ENCODE data around the gene RETN. TPM values are rescaled to one million over a fixed set of nuclear protein-coding genes. Genes with fewer than 3 reads are reported as not detected.

Gene RETN
- polyA plus RNA-seq, 3 donors, result 42.1 to 119 (median 60.0) TPM

DNA sequence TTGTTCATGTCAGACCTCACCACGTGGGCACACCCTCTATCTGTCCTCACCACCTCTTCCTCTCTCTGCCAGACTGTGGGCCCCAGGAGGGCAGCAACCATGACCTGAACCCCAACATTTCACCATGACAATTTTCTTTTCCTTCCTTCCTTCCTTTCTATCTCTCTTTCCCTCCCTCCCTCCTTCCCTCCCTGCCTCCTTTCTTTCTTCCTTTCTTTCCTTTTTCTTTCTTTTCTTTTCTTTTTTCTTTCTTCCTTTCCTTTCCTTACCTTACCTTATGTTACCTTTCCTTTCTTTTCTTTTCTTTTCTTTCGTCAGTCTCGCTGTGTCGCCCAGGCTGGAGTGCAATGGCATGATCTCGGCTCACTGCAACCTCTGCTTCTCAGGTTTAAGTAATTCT lies 41.8 kb downstream of the RETN start:
- peaks cover 0 to 3% of the 10 kb centered on the region in 2 donors for H3K36me3 Mint-ChIP-seq
- peaks cover 0 to 4% (median 4%) of the 10 kb centered on the region in 3 donors for H3K27me3 Mint-ChIP-seq (ENCODE audit: low read depth in 3 of 3)
- no peaks in the 10 kb centered on the region for H4K20me1 ChIP-seq (ENCODE audit: insufficient read depth, low read length)
- no peaks in the 10 kb centered on the region for H3K79me2 ChIP-seq (ENCODE audit: insufficient read depth, low read length)
- H2AFZ ChIP-seq (ENCODE audit: insufficient read depth, low read depth, low read length, poor library complexity, severe bottlenecking), result peak overlapping the region; percentile 46
- WGBS (ENCODE audit: insufficient coverage), result 50% methylated on average over 2 of the region's 5 CpGs
- H3K4me1 ChIP-seq (ENCODE audit: control insufficient read depth in 1 of 2, insufficient read depth in 2 of 2, low read length in 2 of 2), result peaks cover 76% of the 10 kb centered on the region in 2 donors
- peak overlapping the region; percentile 2 to 83 (median 77) for H3K27ac Mint-ChIP-seq
- H3K36me3 ChIP-seq (replicated peaks in 1 of 2; ENCODE audit: control insufficient read depth in 1 of 2, insufficient read depth in 2 of 2, low read length in 2 of 2), result no peaks in the 10 kb centered on the region
- intact Hi-C loops (cut with micrococcal nuclease), result no loop called here
- TF ChIP-seq, protein P1, sequence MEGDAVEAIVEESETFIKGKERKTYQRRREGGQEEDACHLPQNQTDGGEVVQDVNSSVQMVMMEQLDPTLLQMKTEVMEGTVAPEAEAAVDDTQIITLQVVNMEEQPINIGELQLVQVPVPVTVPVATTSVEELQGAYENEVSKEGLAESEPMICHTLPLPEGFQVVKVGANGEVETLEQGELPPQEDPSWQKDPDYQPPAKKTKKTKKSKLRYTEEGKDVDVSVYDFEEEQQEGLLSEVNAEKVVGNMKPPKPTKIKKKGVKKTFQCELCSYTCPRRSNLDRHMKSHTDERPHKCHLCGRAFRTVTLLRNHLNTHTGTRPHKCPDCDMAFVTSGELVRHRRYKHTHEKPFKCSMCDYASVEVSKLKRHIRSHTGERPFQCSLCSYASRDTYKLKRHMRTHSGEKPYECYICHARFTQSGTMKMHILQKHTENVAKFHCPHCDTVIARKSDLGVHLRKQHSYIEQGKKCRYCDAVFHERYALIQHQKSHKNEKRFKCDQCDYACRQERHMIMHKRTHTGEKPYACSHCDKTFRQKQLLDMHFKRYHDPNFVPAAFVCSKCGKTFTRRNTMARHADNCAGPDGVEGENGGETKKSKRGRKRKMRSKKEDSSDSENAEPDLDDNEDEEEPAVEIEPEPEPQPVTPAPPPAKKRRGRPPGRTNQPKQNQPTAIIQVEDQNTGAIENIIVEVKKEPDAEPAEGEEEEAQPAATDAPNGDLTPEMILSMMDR (IDR thresholded peaks at IDR 0.05), result no peak
- H3K4me3 Mint-ChIP-seq, result peak overlapping the region in 1 of 2 donors; percentile 51
- H3K27ac ChIP-seq (ENCODE audit: low read depth in 1 of 2, low read length in 2 of 2), result peak overlapping the region; percentile 16 to 54
- no peak overlapping the region for H3K9ac ChIP-seq (ENCODE audit: insufficient read depth, low read length, poor library complexity, severe bottlenecking)
- H3K9me3 Mint-ChIP-seq, result peaks cover 0 to 2% (median 0%) of the 10 kb centered on the region in 7 donors
- H3K27me3 ChIP-seq (ENCODE audit: control insufficient read depth in 2 of 2, insufficient read depth in 2 of 2, low read length in 2 of 2), result no peaks in the 10 kb centered on the region
- H3K4me1 Mint-ChIP-seq, result peaks cover 64% of the 10 kb centered on the region
- H3K4me3 ChIP-seq (replicated peaks in 1 of 3; ENCODE audit: low read depth in 2 of 3, low read length in 3 of 3), result no peak overlapping the region
- H3K4me2 ChIP-seq (replicated peaks; ENCODE audit: extremely low read depth, low read length, poor library complexity, severe bottlenecking), result no peak overlapping the region
- H3K9me3 ChIP-seq (replicated peaks in 1 of 2; ENCODE audit: control insufficient read depth in 1 of 2, insufficient read depth in 1 of 2, low read length in 2 of 2), result no peaks in the 10 kb centered on the region
- no peak for DNase-seq

DNA sequence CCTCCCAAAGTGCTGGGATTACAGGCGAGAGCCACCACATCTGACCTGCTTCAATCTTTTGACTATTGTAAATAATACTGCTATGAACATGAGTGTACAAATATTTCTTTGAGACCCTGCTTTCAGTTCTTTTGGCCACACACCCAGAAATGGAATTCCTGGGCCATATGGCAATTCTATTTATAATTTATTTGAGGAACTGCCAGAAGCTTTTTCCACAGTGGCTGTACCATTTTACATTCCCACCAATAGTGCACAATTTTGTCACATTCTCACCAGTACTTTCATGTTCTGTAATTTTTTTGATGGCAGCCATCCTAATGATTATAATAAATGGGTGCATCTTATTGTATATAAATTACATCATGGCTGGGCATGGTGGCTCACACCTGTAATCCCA lies 46.8 kb downstream of the RETN start:
- intact Hi-C loops (cut with micrococcal nuclease), result no loop called here
- no peak overlapping the region for H3K4me2 ChIP-seq (replicated peaks; ENCODE audit: extremely low read depth, low read length, poor library complexity, severe bottlenecking)
- H3K27ac Mint-ChIP-seq, result peak overlapping the region; percentile 95 to 99 (median 98)
- no peak for DNase-seq
- H3K4me3 Mint-ChIP-seq, result no peak overlapping the region
- no peaks in the 10 kb centered on the region for H3K27me3 ChIP-seq (ENCODE audit: control insufficient read depth in 2 of 2, insufficient read depth in 2 of 2, low read length in 2 of 2)
- peaks cover 0 to 7% of the 10 kb centered on the region in 2 donors for H3K36me3 Mint-ChIP-seq
- H3K9me3 ChIP-seq (replicated peaks in 1 of 2; ENCODE audit: control insufficient read depth in 1 of 2, insufficient read depth in 1 of 2, low read length in 2 of 2), result peaks cover 6 to 7% of the 10 kb centered on the region in 2 donors
- no peaks in the 10 kb centered on the region for H4K20me1 ChIP-seq (ENCODE audit: insufficient read depth, low read length)
- peaks cover 40% of the 10 kb centered on the region for H3K4me1 Mint-ChIP-seq
- no peak overlapping the region for H3K9ac ChIP-seq (ENCODE audit: insufficient read depth, low read length, poor library complexity, severe bottlenecking)
- peaks cover 3 to 14% (median 9%) of the 10 kb centered on the region in 7 donors for H3K9me3 Mint-ChIP-seq
- H3K4me1 ChIP-seq (ENCODE audit: control insufficient read depth in 1 of 2, insufficient read depth in 2 of 2, low read length in 2 of 2), result peaks cover 45 to 49% of the 10 kb centered on the region in 2 donors
- no CpG with 5 or more reads among the region's 1 CpG for WGBS (ENCODE audit: insufficient coverage)
- H2AFZ ChIP-seq (ENCODE audit: insufficient read depth, low read depth, low read length, poor library complexity, severe bottlenecking), result no peak overlapping the region
- H3K79me2 ChIP-seq (ENCODE audit: insufficient read depth, low read length), result no peaks in the 10 kb centered on the region
- H3K4me3 ChIP-seq (replicated peaks in 1 of 3; ENCODE audit: low read depth in 2 of 3, low read length in 3 of 3), result no peak overlapping the region
- peaks cover 0 to 4% (median 0%) of the 10 kb centered on the region in 3 donors for H3K27me3 Mint-ChIP-seq (ENCODE audit: low read depth in 3 of 3)
- no peaks in the 10 kb centered on the region for H3K36me3 ChIP-seq (replicated peaks in 1 of 2; ENCODE audit: control insufficient read depth in 1 of 2, insufficient read depth in 2 of 2, low read length in 2 of 2)
- peak overlapping the region in 1 of 2 donors; percentile 83 for H3K27ac ChIP-seq (ENCODE audit: low read depth in 1 of 2, low read length in 2 of 2)
- TF ChIP-seq, protein P1 (IDR thresholded peaks at IDR 0.05), result no peak
